Breast epithelium (tissue), 3 donors: ENCODE data around the gene CIT.

Experiments used
- POLR2A ChIP-seq: fragments of 450-650 bp; IDR thresholded peaks from one replicate; pipeline ENCODE4 v1.6.1; 2016; ENCODE audit warnings: antibody characterized with exemption, mild to moderate bottlenecking, moderate library complexity
- TF ChIP-seq, protein P1 (sequence below), 3 donors: fragments of 450-650 bp; IDR thresholded peaks; one replicate each; pipeline ENCODE4 v1.5.1; 2016 to 2017; ENCODE audit warnings: antibody characterized with exemption in 3 of 3, mild to moderate bottlenecking in 3 of 3, moderate library complexity in 3 of 3

DNA sequence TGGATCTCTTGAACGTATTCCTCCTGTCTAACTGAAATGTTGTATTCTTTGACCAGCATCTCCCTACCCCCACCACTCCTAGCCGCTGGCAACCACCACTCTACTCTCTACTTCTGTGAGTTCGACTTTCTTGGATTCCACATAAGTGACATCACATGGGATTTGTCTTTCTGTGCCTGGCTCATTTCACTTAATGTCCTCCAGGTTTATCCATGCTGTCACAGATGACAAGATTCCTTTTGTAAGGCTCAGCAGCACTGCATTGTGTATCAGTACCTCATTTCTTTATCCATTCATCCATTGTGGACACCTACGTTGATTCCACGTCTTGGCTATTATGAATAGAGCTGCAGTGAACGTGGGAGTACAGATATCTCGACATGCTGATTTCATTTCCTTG lies 198.7 kb downstream of the CIT start:
- TF ChIP-seq, protein P1, sequence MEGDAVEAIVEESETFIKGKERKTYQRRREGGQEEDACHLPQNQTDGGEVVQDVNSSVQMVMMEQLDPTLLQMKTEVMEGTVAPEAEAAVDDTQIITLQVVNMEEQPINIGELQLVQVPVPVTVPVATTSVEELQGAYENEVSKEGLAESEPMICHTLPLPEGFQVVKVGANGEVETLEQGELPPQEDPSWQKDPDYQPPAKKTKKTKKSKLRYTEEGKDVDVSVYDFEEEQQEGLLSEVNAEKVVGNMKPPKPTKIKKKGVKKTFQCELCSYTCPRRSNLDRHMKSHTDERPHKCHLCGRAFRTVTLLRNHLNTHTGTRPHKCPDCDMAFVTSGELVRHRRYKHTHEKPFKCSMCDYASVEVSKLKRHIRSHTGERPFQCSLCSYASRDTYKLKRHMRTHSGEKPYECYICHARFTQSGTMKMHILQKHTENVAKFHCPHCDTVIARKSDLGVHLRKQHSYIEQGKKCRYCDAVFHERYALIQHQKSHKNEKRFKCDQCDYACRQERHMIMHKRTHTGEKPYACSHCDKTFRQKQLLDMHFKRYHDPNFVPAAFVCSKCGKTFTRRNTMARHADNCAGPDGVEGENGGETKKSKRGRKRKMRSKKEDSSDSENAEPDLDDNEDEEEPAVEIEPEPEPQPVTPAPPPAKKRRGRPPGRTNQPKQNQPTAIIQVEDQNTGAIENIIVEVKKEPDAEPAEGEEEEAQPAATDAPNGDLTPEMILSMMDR (IDR thresholded peaks at IDR 0.05) = no peak
- no peak for TF ChIP-seq POLR2A
